ENCODE measurements around the gene CASTOR1.
A peak's percentile ranks its signal among the peaks of the same experiment; 100 is the strongest.

CASTOR1 gene

DNA sequence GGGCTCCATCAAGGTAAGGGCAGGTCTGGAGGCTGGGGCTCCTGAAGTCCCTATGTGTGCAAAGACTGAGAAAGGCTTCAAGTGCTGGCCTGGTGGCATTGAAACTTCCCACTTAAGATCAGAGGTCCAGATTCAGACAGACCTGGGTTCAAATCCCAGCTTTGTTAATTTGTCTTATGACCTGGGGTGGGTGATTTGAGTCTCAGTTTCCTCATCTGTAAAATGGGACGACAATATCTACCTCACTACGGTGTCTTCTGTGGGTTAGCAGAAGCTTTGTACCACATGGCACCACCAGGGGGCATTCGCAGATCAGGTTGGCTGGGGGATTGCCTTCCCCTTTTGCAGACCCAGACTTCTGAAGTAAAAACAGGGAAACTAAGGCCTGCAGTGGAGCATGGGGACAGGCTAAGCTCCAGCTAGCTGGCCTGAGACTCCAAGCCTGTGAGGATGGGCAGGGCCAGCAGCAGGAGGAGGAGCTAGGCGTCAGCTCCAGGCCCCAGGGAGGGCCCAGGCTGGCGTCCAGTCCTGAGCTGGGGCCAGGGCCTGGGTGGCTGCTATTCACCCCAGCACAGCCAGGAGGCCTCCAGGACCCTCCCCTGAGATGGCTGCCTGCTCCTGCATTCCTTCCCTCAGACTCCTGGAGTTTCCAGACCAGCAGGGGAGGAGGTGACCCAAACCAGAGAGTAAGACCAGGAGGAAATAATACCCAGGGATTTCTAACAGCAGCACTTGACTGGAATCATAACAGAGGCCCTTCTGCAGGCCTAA, 1.5 kb downstream of the CASTOR1 start:
- Histone ChIP-seq H3K9ac (ENCODE audit: low read length) (no peak overlapping the region), H3K4me3 (ENCODE audit: low read length) (no peak overlapping the region), H3K36me3 (replicated peaks; ENCODE audit: low read depth, low read length) (no peaks in the 10 kb centered on the region), H4K20me1 (ENCODE audit: insufficient read depth, low read length) (no peaks in the 10 kb centered on the region), H3K4me1 (ENCODE audit: low read length) (peaks cover 24% of the 10 kb centered on the region), H3K9me3 (ENCODE audit: insufficient read depth, low read length) (no peaks in the 10 kb centered on the region), H3K27me3 (ENCODE audit: low read depth, low read length) (no peaks in the 10 kb centered on the region), H2AFZ (ENCODE audit: low read depth, low read length) (no peak overlapping the region), H3K27ac (ENCODE audit: low read length) (no peak overlapping the region), H3K79me2 (ENCODE audit: low read length) (no peaks in the 10 kb centered on the region), H3K4me2 (ENCODE audit: low read length) (peak overlapping the region; percentile 93)
- TF ChIP-seq, protein P1, sequence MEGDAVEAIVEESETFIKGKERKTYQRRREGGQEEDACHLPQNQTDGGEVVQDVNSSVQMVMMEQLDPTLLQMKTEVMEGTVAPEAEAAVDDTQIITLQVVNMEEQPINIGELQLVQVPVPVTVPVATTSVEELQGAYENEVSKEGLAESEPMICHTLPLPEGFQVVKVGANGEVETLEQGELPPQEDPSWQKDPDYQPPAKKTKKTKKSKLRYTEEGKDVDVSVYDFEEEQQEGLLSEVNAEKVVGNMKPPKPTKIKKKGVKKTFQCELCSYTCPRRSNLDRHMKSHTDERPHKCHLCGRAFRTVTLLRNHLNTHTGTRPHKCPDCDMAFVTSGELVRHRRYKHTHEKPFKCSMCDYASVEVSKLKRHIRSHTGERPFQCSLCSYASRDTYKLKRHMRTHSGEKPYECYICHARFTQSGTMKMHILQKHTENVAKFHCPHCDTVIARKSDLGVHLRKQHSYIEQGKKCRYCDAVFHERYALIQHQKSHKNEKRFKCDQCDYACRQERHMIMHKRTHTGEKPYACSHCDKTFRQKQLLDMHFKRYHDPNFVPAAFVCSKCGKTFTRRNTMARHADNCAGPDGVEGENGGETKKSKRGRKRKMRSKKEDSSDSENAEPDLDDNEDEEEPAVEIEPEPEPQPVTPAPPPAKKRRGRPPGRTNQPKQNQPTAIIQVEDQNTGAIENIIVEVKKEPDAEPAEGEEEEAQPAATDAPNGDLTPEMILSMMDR (IDR thresholded peaks at IDR 0.05; ENCODE audit: low read depth, low read length): peak; percentile 96
- TF ChIP-seq EZH2phosphoT487 (IDR thresholded peaks at IDR 0.05; ENCODE audit: low read depth): no peak

DNA sequence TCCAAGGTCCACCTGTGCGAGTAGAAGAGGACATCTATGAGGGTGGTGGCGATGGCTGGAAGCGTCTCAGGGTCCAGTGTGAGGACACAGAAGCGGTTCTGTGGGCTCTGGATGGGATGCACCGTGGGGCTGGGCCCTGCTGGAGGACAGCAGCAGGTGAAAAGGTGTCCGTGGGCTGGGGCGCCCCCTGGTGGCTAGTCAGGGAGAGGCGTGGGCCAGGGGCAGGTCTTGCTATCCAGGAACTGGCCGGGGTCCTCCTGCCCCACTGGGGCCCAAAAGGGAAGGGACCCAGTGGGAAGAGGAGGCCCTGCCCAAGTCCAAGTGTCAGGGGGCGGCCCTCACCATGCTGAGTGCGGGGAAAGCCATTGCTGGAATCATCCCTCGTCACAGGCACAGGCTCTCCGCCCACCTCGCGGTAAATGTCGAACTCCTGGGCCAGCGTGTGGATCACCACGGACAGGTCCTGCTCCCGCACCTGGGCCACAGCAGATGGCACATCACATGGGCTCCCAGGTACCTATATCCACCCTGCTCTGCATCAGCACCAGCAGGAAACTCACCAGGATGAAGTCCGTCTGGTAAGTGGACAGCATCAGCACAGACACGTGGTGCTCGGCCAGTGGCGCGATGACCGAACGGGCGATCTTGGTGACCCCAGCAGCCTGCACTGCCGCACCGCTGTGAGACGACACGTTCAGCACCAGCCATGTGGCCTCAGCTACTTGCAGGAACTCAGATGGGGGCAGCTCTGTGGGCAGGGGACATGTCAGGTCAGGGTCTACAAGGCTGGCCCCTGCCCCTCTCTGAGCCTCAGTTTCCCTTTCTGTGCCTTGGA, 2.3 kb downstream of the CASTOR1 start:
- Histone ChIP-seq H3K9ac (ENCODE audit: low read length) (no peak overlapping the region), H3K4me1 (ENCODE audit: low read length) (peaks cover 24% of the 10 kb centered on the region), H3K4me2 (ENCODE audit: low read length) (peak overlapping the region; percentile 93), H3K9me3 (ENCODE audit: insufficient read depth, low read length) (no peaks in the 10 kb centered on the region), H2AFZ (ENCODE audit: low read depth, low read length) (no peak overlapping the region), H3K27me3 (ENCODE audit: low read depth, low read length) (peaks cover 3% of the 10 kb centered on the region; the same call in 1 of the 2 replicates), H4K20me1 (ENCODE audit: insufficient read depth, low read length) (no peaks in the 10 kb centered on the region), H3K4me3 (ENCODE audit: low read length) (no peak overlapping the region), H3K36me3 (replicated peaks; ENCODE audit: low read depth, low read length) (no peaks in the 10 kb centered on the region), H3K79me2 (ENCODE audit: low read length) (no peaks in the 10 kb centered on the region), H3K27ac (ENCODE audit: low read length) (no peak overlapping the region)
- no peak for TF ChIP-seq EZH2phosphoT487 (IDR thresholded peaks at IDR 0.05; ENCODE audit: low read depth)
- TF ChIP-seq, protein P1 (IDR thresholded peaks at IDR 0.05; ENCODE audit: low read depth, low read length): peak; percentile 94

DNA sequence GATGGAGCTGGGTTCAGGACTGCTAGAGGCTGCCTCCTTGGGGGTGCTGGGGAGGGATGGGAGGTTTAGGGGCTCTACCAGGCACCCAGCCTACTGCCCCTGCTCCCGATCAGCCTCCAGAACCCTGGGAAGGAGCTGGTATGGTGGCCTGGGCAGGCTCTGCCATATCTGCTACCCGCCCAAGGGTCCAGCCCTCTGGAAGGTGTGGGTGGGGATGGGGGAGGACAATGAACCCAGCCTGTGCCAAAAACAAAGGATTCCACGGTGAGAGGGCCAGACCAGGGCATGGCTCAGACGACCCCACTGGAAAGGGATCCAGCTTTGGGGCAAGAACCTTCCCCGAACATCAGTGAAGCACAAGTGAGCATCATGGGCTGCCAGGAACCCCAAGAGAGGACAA, 3.0 kb downstream of the CASTOR1 start:
- no peaks in the 10 kb centered on the region for H4K20me1 ChIP-seq (ENCODE audit: insufficient read depth, low read length)
- H3K9me3 ChIP-seq (ENCODE audit: insufficient read depth, low read length): no peaks in the 10 kb centered on the region
- H3K27me3 ChIP-seq (ENCODE audit: low read depth, low read length): peaks cover 5% of the 10 kb centered on the region; the same call in 1 of the 2 replicates
- no peak overlapping the region for H3K4me2 ChIP-seq (ENCODE audit: low read length)
- no peak overlapping the region for H3K9ac ChIP-seq (ENCODE audit: low read length)
- H3K27ac ChIP-seq (ENCODE audit: low read length): no peak overlapping the region
- H3K79me2 ChIP-seq (ENCODE audit: low read length): no peaks in the 10 kb centered on the region
- H3K36me3 ChIP-seq (replicated peaks; ENCODE audit: low read depth, low read length): no peaks in the 10 kb centered on the region
- peaks cover 24% of the 10 kb centered on the region for H3K4me1 ChIP-seq (ENCODE audit: low read length)
- H3K4me3 ChIP-seq (ENCODE audit: low read length): no peak overlapping the region
- no peak overlapping the region for H2AFZ ChIP-seq (ENCODE audit: low read depth, low read length)
- TF ChIP-seq EZH2phosphoT487 (IDR thresholded peaks at IDR 0.05; ENCODE audit: low read depth): no peak
- TF ChIP-seq, protein P1 (IDR thresholded peaks at IDR 0.05; ENCODE audit: low read depth, low read length): no peak

DNA sequence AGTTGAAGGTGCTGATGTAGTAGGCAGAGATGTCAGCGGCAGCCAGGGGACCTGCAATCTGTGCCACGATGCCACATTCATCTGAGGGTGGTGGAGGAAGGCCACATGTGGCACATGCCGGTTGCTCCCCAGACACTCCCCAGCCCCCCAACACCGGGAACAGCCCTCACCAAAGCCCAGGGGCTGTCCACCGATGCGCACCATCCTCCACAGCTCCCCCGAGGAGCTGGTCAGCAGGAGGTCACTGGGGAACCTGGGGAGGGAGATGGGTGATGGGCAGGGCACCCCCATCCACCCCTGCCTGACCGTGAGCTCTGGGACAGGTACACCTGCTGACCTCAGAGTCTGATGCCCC, 3.5 kb downstream of the CASTOR1 start:
- Histone ChIP-seq H3K27me3 (ENCODE audit: low read depth, low read length) (peaks cover 5% of the 10 kb centered on the region; the same call in 1 of the 2 replicates), H2AFZ (ENCODE audit: low read depth, low read length) (no peak overlapping the region), H4K20me1 (ENCODE audit: insufficient read depth, low read length) (no peaks in the 10 kb centered on the region), H3K4me3 (ENCODE audit: low read length) (no peak overlapping the region), H3K36me3 (replicated peaks; ENCODE audit: low read depth, low read length) (no peaks in the 10 kb centered on the region), H3K79me2 (ENCODE audit: low read length) (no peaks in the 10 kb centered on the region), H3K4me2 (ENCODE audit: low read length) (no peak overlapping the region), H3K9me3 (ENCODE audit: insufficient read depth, low read length) (no peaks in the 10 kb centered on the region), H3K9ac (ENCODE audit: low read length) (no peak overlapping the region), H3K27ac (ENCODE audit: low read length) (no peak overlapping the region), H3K4me1 (ENCODE audit: low read length) (peaks cover 24% of the 10 kb centered on the region)
- TF ChIP-seq, protein P1 (IDR thresholded peaks at IDR 0.05; ENCODE audit: low read depth, low read length): no peak
- no peak for TF ChIP-seq EZH2phosphoT487 (IDR thresholded peaks at IDR 0.05; ENCODE audit: low read depth)
